Ishikawa (cell line): ENCODE data around the gene GYS1.

Source experiments
- EGR1 ChIP-seq: IDR thresholded peaks from 2 replicates; pipeline ENCODE4 v1.6.1; 2012
- EP300 ChIP-seq: IDR thresholded peaks from 2 replicates; pipeline ENCODE4 v1.6.1; 2012; ENCODE audit warnings: borderline replicate concordance
- MAX ChIP-seq: IDR thresholded peaks from 2 replicates; pipeline ENCODE4 v1.6.1; 2012
- NFIC ChIP-seq: IDR thresholded peaks from 2 replicates; pipeline ENCODE4 v1.6.1; 2012
- RAD21 ChIP-seq: IDR thresholded peaks from 2 replicates; pipeline ENCODE4 v1.6.1; 2012; ENCODE audit warnings: low read depth
- REST ChIP-seq: IDR thresholded peaks from 2 replicates; pipeline ENCODE4 v1.6.1; 2012; ENCODE audit warnings: low read depth, mild to moderate bottlenecking
- TAF1 ChIP-seq: IDR thresholded peaks from 2 replicates; pipeline ENCODE4 v1.6.1; 2012; ENCODE audit warnings: low read depth, mild to moderate bottlenecking
- TCF12 ChIP-seq: IDR thresholded peaks from 2 replicates; pipeline ENCODE4 v1.6.1; 2012; ENCODE audit warnings: low read depth
- USF1 ChIP-seq: IDR thresholded peaks from 2 replicates; pipeline ENCODE4 v1.6.1; 2012
- YY1 ChIP-seq: IDR thresholded peaks from 2 replicates; pipeline ENCODE4 v1.6.1; 2012; ENCODE audit warnings: low read depth

GRCh38 chr19:48994035-48994386 is 902 bp upstream of the GYS1 start:
- no peak for TF ChIP-seq NFIC
- TF ChIP-seq TAF1: no peak
- TF ChIP-seq REST: no peak
- no peak for TF ChIP-seq YY1
- TF ChIP-seq USF1: no peak
- TF ChIP-seq TCF12: no peak
- TF ChIP-seq RAD21: no peak
- TF ChIP-seq EGR1: no peak
- no peak for TF ChIP-seq MAX
- no peak for TF ChIP-seq EP300
